Measurements from ENCODE around the gene KCNAB2.
A peak's percentile ranks its signal among the peaks of the same experiment; 100 is the strongest.

Gene KCNAB2

GRCh38 chr1:6105218-6105679 is 59.6 kb downstream of the KCNAB2 start:
- no peak for DNase-seq (ENCODE audit: extremely low read depth, insufficient read length)
- TF ChIP-seq CTCF (IDR thresholded peaks at IDR 0.05; ENCODE audit: insufficient read depth, low read length, poor library complexity, severe bottlenecking), result no peak

GRCh38 chr1:6105763-6106162 is 60.1 kb downstream of the KCNAB2 start:
- peak; percentile 2 for TF ChIP-seq CTCF (IDR thresholded peaks at IDR 0.05; ENCODE audit: insufficient read depth, low read length, poor library complexity, severe bottlenecking)
- Histone ChIP-seq H3K36me3 (ENCODE audit: control insufficient read depth, insufficient read depth, low read length) (no peaks in the 10 kb centered on the region), H3K4me3 (replicated peaks; ENCODE audit: low read depth, low read length) (no peak overlapping the region), H3K27me3 (replicated peaks; ENCODE audit: control insufficient read depth, insufficient read depth, low read length) (no peaks in the 10 kb centered on the region; the same call in 1 of the 2 replicates)
- DNase-seq (ENCODE audit: extremely low read depth, insufficient read length), result no peak

More at GRCh38 chr1:6105218-6105679, 59.6 kb downstream of the KCNAB2 start:
- Histone ChIP-seq H3K4me3 (replicated peaks; ENCODE audit: low read depth, low read length) (no peak overlapping the region), H3K27me3 (replicated peaks; ENCODE audit: control insufficient read depth, insufficient read depth, low read length) (no peaks in the 10 kb centered on the region; the same call in 1 of the 2 replicates), H3K36me3 (ENCODE audit: control insufficient read depth, insufficient read depth, low read length) (no peaks in the 10 kb centered on the region)

GRCh38 chr1:6106321-6106731 is 60.6 kb downstream of the KCNAB2 start:
- TF ChIP-seq CTCF (IDR thresholded peaks at IDR 0.05; ENCODE audit: insufficient read depth, low read length, poor library complexity, severe bottlenecking), result no peak
- H3K36me3 ChIP-seq (ENCODE audit: control insufficient read depth, insufficient read depth, low read length), result no peaks in the 10 kb centered on the region
- H3K4me3 ChIP-seq (replicated peaks; ENCODE audit: low read depth, low read length), result no peak overlapping the region
- DNase-seq (ENCODE audit: extremely low read depth, insufficient read length), result no peak
- no peaks in the 10 kb centered on the region; the same call in 1 of the 2 replicates for H3K27me3 ChIP-seq (replicated peaks; ENCODE audit: control insufficient read depth, insufficient read depth, low read length)

DNA sequence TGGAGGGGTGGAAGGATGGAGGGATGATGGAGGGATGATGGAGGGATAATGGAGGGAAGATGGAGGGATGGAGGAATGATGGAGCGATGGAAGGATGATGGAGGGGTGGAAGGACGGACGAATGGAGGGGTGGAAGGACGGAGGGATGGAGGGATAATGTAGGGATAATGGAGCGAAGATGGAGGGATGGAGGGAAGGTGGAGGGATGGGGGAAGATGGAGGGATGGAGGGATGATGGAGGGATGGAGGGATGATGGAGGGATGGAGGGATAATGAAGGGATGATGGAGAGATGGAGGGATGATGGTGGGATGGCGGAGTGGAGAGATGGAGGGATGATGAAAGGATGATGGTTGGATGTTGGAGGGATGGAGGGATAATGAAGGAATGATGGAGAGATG is 61.3 kb downstream of the KCNAB2 start:
- H3K4me3 ChIP-seq (replicated peaks; ENCODE audit: low read depth, low read length), result no peak overlapping the region
- H3K27me3 ChIP-seq (replicated peaks; ENCODE audit: control insufficient read depth, insufficient read depth, low read length), result no peaks in the 10 kb centered on the region; the same call in 1 of the 2 replicates
- H3K36me3 ChIP-seq (ENCODE audit: control insufficient read depth, insufficient read depth, low read length), result no peaks in the 10 kb centered on the region
- no peak for TF ChIP-seq CTCF (IDR thresholded peaks at IDR 0.05; ENCODE audit: insufficient read depth, low read length, poor library complexity, severe bottlenecking)
- no peak for DNase-seq (ENCODE audit: extremely low read depth, insufficient read length)

DNA sequence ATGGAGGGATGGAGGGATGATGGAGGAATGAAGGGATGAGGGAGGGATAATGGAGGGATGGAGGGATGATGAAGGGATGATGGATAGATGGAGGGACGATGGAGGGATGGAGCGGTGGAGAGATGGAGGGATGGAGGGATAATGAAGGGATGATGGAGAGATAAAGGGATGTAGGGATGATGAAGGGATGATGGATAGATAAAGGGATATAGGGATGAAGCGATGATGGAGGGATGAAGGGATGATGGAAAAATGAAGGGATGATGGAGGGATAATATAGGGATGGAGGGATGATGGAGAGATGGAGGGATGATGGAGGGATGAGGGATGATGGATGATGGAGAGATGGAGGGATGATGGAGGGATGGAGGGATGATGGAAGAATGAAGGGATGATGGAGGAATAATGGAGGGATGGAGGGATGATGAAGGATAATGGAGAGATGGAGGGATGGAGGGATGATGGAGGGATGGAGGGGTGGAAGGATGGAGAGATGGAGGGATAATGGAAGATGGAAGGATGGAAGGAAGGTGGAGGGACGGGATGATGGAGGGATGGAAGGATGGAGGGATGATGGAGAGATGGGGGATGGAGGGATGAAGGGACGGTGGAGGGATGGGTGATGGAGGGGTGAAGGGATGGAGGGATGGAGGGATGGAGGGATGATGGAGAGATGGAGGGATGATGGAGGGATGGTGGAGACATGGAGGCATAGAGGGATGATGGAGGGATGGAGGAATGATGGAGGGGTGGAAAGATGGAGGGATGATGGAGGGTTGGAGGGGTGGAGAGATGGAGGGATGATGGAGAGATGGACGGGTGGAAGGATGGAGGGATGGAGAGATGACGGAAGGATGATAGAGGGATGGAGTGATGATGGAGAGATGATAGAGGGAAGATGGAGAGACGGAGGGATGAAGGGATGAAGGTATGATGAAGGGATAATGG is 62.0 kb downstream of the KCNAB2 start:
- no peak for DNase-seq (ENCODE audit: extremely low read depth, insufficient read length)
- TF ChIP-seq CTCF (IDR thresholded peaks at IDR 0.05; ENCODE audit: insufficient read depth, low read length, poor library complexity, severe bottlenecking), result no peak
- Histone ChIP-seq H3K36me3 (ENCODE audit: control insufficient read depth, insufficient read depth, low read length) (no peaks in the 10 kb centered on the region), H3K4me3 (replicated peaks; ENCODE audit: low read depth, low read length) (no peak overlapping the region), H3K27me3 (replicated peaks; ENCODE audit: control insufficient read depth, insufficient read depth, low read length) (no peaks in the 10 kb centered on the region; the same call in 1 of the 2 replicates)
